HepG2 (cell line): ENCODE data around the gene PCYT2. TPM values are rescaled to one million over a fixed set of nuclear protein-coding genes. Genes with fewer than 3 reads are reported as not detected.

Source experiments
- GATAD2A ChIP-seq: IDR thresholded peaks from 2 replicates; pipeline ENCODE4 v1.6.1; 2016
- HNRNPLL ChIP-seq: fragments of 200-400 bp; formaldehyde crosslinking; IDR thresholded peaks from 2 replicates; pipeline ENCODE4 v1.6.1; 2017; ENCODE audit warnings: mild to moderate bottlenecking, low read depth, low read length; ENCODE audit not compliant: poor library complexity, severe bottlenecking
- ISX ChIP-seq: sonication (generic); formaldehyde crosslinking; conservative IDR thresholded peaks from 2 replicates; pipeline ENCODE4 v1.5.0; 2020; ENCODE audit warnings: missing genetic modification reagents
- KAT8 ChIP-seq: IDR thresholded peaks from 2 replicates; pipeline ENCODE4 v1.6.1; 2016; ENCODE audit warnings: missing genetic modification reagents, missing compliant biosample characterization
- NFKB2 ChIP-seq: sonication (generic); formaldehyde crosslinking; IDR thresholded peaks from 2 replicates; pipeline ENCODE4 v1.4.0; 2020; ENCODE audit warnings: missing genetic modification reagents, borderline replicate concordance
- NR2F2 ChIP-seq: IDR thresholded peaks from 2 replicates; pipeline ENCODE4 v1.6.1; 2012; ENCODE audit warnings: low read depth, inconsistent platforms, borderline replicate concordance
- RNF2 ChIP-seq: fragments of 450-650 bp; conservative IDR thresholded peaks from 2 replicates; pipeline ENCODE4 v1.6.1; 2016; ENCODE audit warnings: low read depth
- STAG1 ChIP-seq: sonication (generic); formaldehyde crosslinking; IDR thresholded peaks from 2 replicates; pipeline ENCODE4 v1.4.0; 2020; ENCODE audit warnings: missing genetic modification reagents
- TBX3 ChIP-seq: fragments of 450-650 bp; IDR thresholded peaks from 2 replicates; pipeline ENCODE4 v1.6.1; 2017; ENCODE audit warnings: antibody characterized with exemption, mild to moderate bottlenecking, inconsistent platforms, borderline replicate concordance
- TEF ChIP-seq: sonication (generic); formaldehyde crosslinking; IDR thresholded peaks from 2 replicates; pipeline ENCODE4 v1.5.0; 2020; ENCODE audit warnings: missing genetic modification reagents
- TGIF2 ChIP-seq: IDR thresholded peaks from 2 replicates; pipeline ENCODE4 v1.6.1; 2016; ENCODE audit warnings: control low read depth, missing compliant biosample characterization
- YEATS2 ChIP-seq: sonication (generic); formaldehyde crosslinking; IDR thresholded peaks from 2 replicates; pipeline ENCODE4 v1.4.0; 2020; ENCODE audit warnings: missing genetic modification reagents, borderline replicate concordance
- ZIK1 ChIP-seq: sonication (generic); formaldehyde crosslinking; IDR thresholded peaks from 2 replicates; pipeline ENCODE4 v1.5.0; 2020; ENCODE audit warnings: mild to moderate bottlenecking, low read depth, missing genetic modification reagents, borderline replicate concordance
- ZNF34 ChIP-seq: sonication (generic); formaldehyde crosslinking; IDR thresholded peaks from 2 replicates; pipeline ENCODE4 v1.4.0; 2020; ENCODE audit warnings: mild to moderate bottlenecking, missing genetic modification reagents, borderline replicate concordance
- ZNF569 ChIP-seq: sonication (generic); formaldehyde crosslinking; IDR thresholded peaks from 2 replicates; pipeline ENCODE4 v1.5.0; 2020; ENCODE audit warnings: mild to moderate bottlenecking, missing genetic modification reagents, moderate library complexity, borderline replicate concordance
- ZNF672 ChIP-seq: sonication (generic); formaldehyde crosslinking; IDR thresholded peaks from 2 replicates; pipeline ENCODE4 v1.8.1; 2022; ENCODE audit warnings: missing genetic modification reagents
- ZSCAN31 ChIP-seq: sonication (generic); formaldehyde crosslinking; IDR thresholded peaks from 2 replicates; pipeline ENCODE4 v1.5.0; 2020; ENCODE audit warnings: low read depth, mild to moderate bottlenecking, missing genetic modification reagents
- ZZZ3 ChIP-seq: sonication (generic); formaldehyde crosslinking; IDR thresholded peaks from 2 replicates; pipeline ENCODE4 v1.4.0; 2020; ENCODE audit warnings: missing genetic modification reagents, mild to moderate bottlenecking, borderline replicate concordance
- polyA plus RNA-seq, 8 experiments: library from polyadenylated mRNA; depleted of rRNA in 3 of 8; stranded (reverse) in 7 of 8; unstranded in 1 of 8; fragments of >200 nt; fragmentation: Illumina TruSeq in 4 of 8; extraction: Trizol in 4 of 8; gene quantifications; 2 replicates each; pipeline versions ENCODE4 v1.2.1 to v1.2.3, GENCODE V29; 2011 to 2016; ENCODE audit warnings: low read depth in 4 of 8, missing spikeins in 1 of 8, mixed read lengths in 1 of 8; ENCODE audit not compliant: insufficient read depth in 1 of 8
- total RNA-seq, 5 experiments: library from RNA; depleted of rRNA; stranded (reverse); fragments of >200 nt; fragmentation: Illumina TruSeq; extraction: Trizol; gene quantifications; 2 replicates each; pipeline ENCODE4 v1.2.3, GENCODE V29; 2016; ENCODE audit warnings: low read depth in 1 of 5
- TF ChIP-seq, protein P1 (sequence below): sonication (generic); formaldehyde crosslinking; IDR thresholded peaks from 2 replicates; pipeline ENCODE4 v1.9.0; 2021; ENCODE audit warnings: missing genetic modification reagents, borderline replicate concordance
- TF ChIP-seq, protein P2 (sequence below): IDR thresholded peaks from 2 replicates; pipeline ENCODE4 v1.6.1; 2016; ENCODE audit warnings: low read depth, control low read depth
- TF ChIP-seq, protein P3 (sequence below): IDR thresholded peaks from 2 replicates; pipeline ENCODE4 v1.6.1; 2016
- TF ChIP-seq, protein P4 (sequence below): sonication (generic); formaldehyde crosslinking; IDR thresholded peaks from 2 replicates; pipeline ENCODE4 v1.5.0; 2020; ENCODE audit warnings: missing genetic modification reagents

The PCYT2 gene
- total and polyA plus RNA-seq, 2 of the 13 experiments (the other 11 are each of a cell fraction or from before 2014, with no cell fraction given) = 147 to 297 TPM

- TF ChIP-seq, protein P1, sequence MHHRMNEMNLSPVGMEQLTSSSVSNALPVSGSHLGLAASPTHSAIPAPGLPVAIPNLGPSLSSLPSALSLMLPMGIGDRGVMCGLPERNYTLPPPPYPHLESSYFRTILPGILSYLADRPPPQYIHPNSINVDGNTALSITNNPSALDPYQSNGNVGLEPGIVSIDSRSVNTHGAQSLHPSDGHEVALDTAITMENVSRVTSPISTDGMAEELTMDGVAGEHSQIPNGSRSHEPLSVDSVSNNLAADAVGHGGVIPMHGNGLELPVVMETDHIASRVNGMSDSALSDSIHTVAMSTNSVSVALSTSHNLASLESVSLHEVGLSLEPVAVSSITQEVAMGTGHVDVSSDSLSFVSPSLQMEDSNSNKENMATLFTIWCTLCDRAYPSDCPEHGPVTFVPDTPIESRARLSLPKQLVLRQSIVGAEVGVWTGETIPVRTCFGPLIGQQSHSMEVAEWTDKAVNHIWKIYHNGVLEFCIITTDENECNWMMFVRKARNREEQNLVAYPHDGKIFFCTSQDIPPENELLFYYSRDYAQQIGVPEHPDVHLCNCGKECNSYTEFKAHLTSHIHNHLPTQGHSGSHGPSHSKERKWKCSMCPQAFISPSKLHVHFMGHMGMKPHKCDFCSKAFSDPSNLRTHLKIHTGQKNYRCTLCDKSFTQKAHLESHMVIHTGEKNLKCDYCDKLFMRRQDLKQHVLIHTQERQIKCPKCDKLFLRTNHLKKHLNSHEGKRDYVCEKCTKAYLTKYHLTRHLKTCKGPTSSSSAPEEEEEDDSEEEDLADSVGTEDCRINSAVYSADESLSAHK (CRISPR knock-in tag) = peak; percentile 48; the same call in 1 of the 2 replicates
- TF ChIP-seq NFKB2 (CRISPR knock-in tag) = peak; percentile 77; the same call in 1 of the 2 replicates
- TF ChIP-seq TBX3 = no peak
- TF ChIP-seq NR2F2 = no peak
- TF ChIP-seq ZNF569 (CRISPR knock-in tag) = no peak
- no peak for TF ChIP-seq ZNF672 (CRISPR knock-in tag)
- TF ChIP-seq KAT8 (CRISPR knock-in tag) = peak; percentile 25; the same call in 1 of the 2 replicates
- TF ChIP-seq GATAD2A (CRISPR knock-in tag) = 0 out of 2 replicates have a peak, but pooled peaks have one; percentile 15
- TF ChIP-seq TGIF2 (CRISPR knock-in tag) = peak; percentile 75
- no peak for TF ChIP-seq YEATS2
- TF ChIP-seq ZSCAN31 (CRISPR knock-in tag) = peak; percentile 96
- TF ChIP-seq, protein P2, sequence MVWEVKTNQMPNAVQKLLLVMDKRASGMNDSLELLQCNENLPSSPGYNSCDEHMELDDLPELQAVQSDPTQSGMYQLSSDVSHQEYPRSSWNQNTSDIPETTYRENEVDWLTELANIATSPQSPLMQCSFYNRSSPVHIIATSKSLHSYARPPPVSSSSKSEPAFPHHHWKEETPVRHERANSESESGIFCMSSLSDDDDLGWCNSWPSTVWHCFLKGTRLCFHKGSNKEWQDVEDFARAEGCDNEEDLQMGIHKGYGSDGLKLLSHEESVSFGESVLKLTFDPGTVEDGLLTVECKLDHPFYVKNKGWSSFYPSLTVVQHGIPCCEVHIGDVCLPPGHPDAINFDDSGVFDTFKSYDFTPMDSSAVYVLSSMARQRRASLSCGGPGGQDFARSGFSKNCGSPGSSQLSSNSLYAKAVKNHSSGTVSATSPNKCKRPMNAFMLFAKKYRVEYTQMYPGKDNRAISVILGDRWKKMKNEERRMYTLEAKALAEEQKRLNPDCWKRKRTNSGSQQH (CRISPR knock-in tag) = no peak; the same call in 1 of the 2 replicates
- no peak; the same call in 1 of the 2 replicates for TF ChIP-seq TEF
- peak; percentile 90; the same call in 1 of the 2 replicates for TF ChIP-seq ZZZ3 (CRISPR knock-in tag)
- TF ChIP-seq STAG1 = peak; percentile 59
- peak; percentile 76 for TF ChIP-seq ZIK1 (CRISPR knock-in tag)
- TF ChIP-seq RNF2 = 0 out of 2 replicates have a peak, but pooled peaks have one; percentile 56
- TF ChIP-seq, protein P3, sequence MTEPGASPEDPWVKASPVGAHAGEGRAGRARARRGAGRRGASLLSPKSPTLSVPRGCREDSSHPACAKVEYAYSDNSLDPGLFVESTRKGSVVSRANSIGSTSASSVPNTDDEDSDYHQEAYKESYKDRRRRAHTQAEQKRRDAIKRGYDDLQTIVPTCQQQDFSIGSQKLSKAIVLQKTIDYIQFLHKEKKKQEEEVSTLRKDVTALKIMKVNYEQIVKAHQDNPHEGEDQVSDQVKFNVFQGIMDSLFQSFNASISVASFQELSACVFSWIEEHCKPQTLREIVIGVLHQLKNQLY (CRISPR knock-in tag) = peak; percentile 73
- TF ChIP-seq HNRNPLL = peak; percentile 40
- peak; percentile 65; the same call in 1 of the 2 replicates for TF ChIP-seq ZNF34 (CRISPR knock-in tag)
- TF ChIP-seq, protein P4, sequence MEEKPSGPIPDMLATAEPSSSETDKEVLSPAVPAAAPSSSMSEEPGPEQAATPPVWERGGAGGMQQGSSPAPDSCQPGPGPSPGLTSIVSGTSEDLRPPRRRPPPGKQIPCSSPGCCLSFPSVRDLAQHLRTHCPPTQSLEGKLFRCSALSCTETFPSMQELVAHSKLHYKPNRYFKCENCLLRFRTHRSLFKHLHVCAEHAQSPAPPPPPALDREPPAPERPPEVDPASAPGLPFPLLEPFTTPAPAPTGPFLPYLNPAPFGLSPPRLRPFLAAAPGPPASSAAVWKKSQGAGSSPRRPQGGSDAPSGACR (CRISPR knock-in tag) = peak; percentile 62
- peak; percentile 88; the same call in 1 of the 2 replicates for TF ChIP-seq ISX (CRISPR knock-in tag)
These were observed 16.7 kb upstream of the PCYT2 start, which contains the start of gene MAFG (continued) for GRCh38 chr17:81927653-81928543.
